Kidney epithelial cell (primary cell): ENCODE measurements around the gene U2AF1L4. TPM values are rescaled to one million over a fixed set of nuclear protein-coding genes. Genes with fewer than 3 reads are reported as not detected.

ENCODE experiments used
- DNase-seq: peaks from one replicate; pipeline ENCODE4 v3.0.0-alpha.2; 2010; ENCODE audit warnings: low read depth
- H3K27me3 ChIP-seq: 2 replicates; pipeline ENCODE4 v1.6.0; 2011; ENCODE audit warnings: low read length; ENCODE audit not compliant: control insufficient read depth, insufficient read depth
- H3K36me3 ChIP-seq: 2 replicates; pipeline ENCODE4 v1.5.1; 2011; ENCODE audit warnings: low read length; ENCODE audit not compliant: control insufficient read depth, insufficient read depth
- H3K4me3 ChIP-seq: 2 replicates; pipeline ENCODE4 v1.5.1; 2011; ENCODE audit warnings: low read depth, mild to moderate bottlenecking, control low read depth, low read length
- CTCF ChIP-seq: IDR thresholded peaks from 2 replicates; pipeline ENCODE4 v1.5.1; 2011; ENCODE audit warnings: mild to moderate bottlenecking, moderate library complexity, low read length, control low read depth, inconsistent platforms; ENCODE audit not compliant: insufficient read depth, poor library complexity, severe bottlenecking
- total RNA-seq: library from RNA; depleted of rRNA; stranded (reverse); fragments of >200 nt; gene quantifications from 2 replicates; pipeline ENCODE4 v1.2.3, GENCODE V29; 2015

The U2AF1L4 gene
- total RNA-seq, 1 donor from 2014 or later = 15.5 TPM

DNA sequence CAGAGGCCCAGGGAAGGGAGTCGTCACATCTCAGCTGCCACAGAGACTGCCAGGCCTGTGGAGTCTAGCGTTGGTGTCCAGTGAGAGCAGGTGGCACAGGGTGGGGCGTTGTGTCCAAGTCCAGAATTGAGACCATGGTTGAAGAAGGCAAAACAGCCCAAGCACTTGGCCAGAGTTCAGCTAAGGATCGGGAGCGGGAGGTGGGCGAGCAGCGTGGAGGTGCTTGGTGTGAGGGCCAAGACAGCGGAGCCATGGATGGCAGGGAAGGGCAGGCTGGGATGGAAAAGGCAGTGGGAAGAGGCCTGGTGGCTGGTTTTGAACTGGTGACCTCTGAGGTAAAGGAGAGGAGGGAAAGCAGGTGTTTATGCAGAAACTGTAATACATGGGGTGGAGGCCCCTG lies 10.9 kb downstream of the U2AF1L4 start:
- TF ChIP-seq CTCF = no peak
- Histone ChIP-seq H3K4me3 (no peak overlapping the region), H3K27me3 (no peaks in the 10 kb centered on the region), H3K36me3 (peaks cover 5% of the 10 kb centered on the region)
- DNase-seq = no peak

DNA sequence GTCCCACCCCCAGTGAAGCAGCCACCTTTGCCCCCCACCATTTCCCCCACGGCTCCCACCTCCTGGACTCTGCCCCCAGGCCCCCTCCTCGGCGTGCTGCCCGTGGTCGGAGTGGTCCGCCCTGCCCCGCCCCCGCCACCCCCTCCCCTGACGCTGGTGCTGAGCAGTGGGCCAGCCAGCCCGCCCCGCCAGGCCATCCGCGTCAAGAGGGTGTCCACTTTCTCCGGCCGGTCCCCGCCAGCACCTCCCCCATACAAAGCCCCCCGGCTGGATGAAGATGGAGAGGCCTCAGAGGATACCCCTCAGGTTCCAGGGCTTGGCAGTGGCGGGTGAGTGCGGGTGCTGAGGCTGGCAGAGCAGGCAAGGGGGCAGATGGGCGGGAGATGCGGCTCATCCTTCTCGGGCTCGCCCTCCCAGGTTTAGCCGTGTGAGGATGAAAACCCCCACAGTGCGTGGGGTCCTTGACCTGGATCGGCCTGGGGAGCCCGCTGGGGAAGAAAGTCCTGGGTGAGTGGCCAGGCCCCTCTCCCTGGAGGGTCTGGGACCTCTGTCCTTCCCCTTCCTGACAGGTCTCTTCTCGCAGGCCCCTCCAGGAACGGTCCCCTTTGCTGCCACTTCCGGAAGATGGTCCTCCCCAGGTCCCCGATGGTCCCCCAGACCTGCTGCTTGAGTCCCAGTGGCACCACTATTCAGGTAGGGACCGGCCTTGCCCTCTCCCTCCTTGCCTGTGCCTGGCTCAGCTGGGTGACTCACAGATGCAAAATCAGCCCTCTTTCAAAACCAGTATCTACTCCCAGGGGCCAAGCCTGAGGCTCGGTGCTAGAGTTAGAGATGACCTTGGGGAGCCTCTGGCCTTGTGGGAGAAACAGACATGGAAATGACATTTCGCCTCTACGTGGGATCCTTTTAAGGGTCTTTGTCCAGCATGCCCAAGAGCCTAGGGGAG lies 11.8 kb downstream of the U2AF1L4 start:
- Histone ChIP-seq H3K4me3 (no peak overlapping the region), H3K36me3 (peaks cover 5% of the 10 kb centered on the region), H3K27me3 (no peaks in the 10 kb centered on the region)
- TF ChIP-seq CTCF = no peak
- no peak for DNase-seq

DNA sequence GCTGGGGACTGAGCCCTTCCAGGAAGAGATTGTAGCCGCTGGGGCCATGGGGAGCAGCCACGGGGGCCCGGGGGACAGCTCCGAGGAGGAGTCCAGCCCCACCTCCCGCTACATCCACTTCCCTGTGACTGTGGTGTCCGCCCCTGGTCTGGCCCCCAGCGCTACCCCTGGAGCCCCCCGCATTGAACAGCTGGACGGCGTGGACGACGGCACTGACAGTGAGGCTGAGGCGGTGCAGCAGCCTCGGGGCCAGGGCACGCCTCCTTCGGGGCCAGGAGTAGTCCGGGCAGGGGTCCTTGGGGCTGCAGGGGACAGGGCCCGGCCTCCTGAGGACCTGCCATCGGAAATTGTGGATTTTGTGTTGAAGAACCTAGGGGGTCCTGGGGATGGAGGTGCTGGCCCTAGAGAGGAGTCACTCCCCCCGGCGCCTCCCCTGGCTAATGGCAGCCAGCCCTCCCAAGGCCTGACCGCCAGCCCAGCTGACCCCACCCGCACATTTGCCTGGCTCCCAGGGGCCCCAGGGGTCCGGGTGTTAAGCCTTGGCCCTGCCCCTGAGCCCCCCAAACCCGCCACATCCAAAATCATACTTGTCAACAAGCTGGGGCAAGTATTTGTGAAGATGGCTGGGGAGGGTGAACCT lies 12.6 kb downstream of the U2AF1L4 start:
- H3K4me3 ChIP-seq = no peak overlapping the region
- peaks cover 5% of the 10 kb centered on the region for H3K36me3 ChIP-seq
- no peaks in the 10 kb centered on the region for H3K27me3 ChIP-seq
- TF ChIP-seq CTCF = no peak
- no peak for DNase-seq

DNA sequence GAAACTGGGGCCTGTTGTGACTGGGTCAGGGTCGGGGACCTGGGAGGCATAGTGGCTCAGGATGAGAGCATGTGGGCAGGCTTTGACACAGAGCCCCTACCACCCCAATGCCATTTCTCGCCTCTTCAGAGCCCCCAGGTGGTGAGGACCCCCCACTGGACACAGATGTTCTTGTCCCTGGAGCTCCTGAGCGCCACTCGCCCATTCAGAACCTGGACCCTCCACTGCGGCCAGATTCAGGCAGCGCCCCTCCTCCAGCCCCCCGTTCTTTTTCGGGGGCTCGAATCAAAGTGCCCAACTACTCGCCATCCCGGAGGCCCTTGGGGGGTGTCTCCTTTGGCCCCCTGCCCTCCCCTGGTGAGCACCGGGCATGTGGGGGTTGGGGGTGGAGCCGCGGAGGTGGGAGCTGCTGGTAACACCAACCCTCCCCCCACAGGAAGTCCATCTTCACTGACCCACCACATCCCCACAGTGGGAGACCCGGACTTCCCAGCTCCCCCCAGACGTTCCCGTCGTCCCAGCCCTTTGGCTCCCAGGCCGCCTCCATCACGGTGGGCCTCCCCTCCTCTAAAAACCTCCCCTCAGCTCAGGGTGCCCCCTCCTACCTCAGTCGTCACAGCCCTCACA lies 13.3 kb downstream of the U2AF1L4 start:
- no peak overlapping the region for H3K4me3 ChIP-seq
- peaks cover 7% of the 10 kb centered on the region for H3K36me3 ChIP-seq
- TF ChIP-seq CTCF = no peak
- no peaks in the 10 kb centered on the region for H3K27me3 ChIP-seq
- DNase-seq = no peak

- DNase-seq = no peak
- Histone ChIP-seq H3K4me3 (no peak overlapping the region), H3K27me3 (no peaks in the 10 kb centered on the region), H3K36me3 (peaks cover 7% of the 10 kb centered on the region)
- no peak for TF ChIP-seq CTCF
Measured at GRCh38 chr19:35731353-35731752, 13.9 kb downstream of the U2AF1L4 start.
